ENCODE measurements around the gene SPDYE6. TPM values are rescaled to one million over a fixed set of nuclear protein-coding genes. Genes with fewer than 3 reads are reported as not detected.
"Not testable (repeated sequence)": the region's sequence is repeated elsewhere in the genome, so short reads cannot be mapped to it uniquely, and the experiment has no call there.

Gene SPDYE6
- total and polyA plus RNA-seq, 12 donors, result 0.11 TPM; not detected in 11

- H3K27me3 ChIP-seq; intact Hi-C loops (cut with DNase I); DNase-seq; H3K4me1 ChIP-seq (replicated peaks in 1 of 2); H3K9me3 ChIP-seq (replicated peaks in 1 of 3); H3K36me3 ChIP-seq (replicated peaks in 1 of 2); H3K27ac ChIP-seq; H3K4me3 ChIP-seq: not testable (repeated sequence)
- 72 to 77% (median 74%) methylated on average over 4 of the region's 5 CpGs for WGBS, 4 donors
Measured at GRCh38 chr7:102328863-102329262, 27.4 kb downstream of the SPDYE6 start.

GRCh38 chr7:102327183-102327582, 29.1 kb downstream of the SPDYE6 start:
- H3K36me3 ChIP-seq (replicated peaks in 1 of 2); H3K27ac ChIP-seq; H3K4me3 ChIP-seq; H3K4me1 ChIP-seq (replicated peaks in 1 of 2); DNase-seq; intact Hi-C loops (cut with DNase I); H3K27me3 ChIP-seq; H3K9me3 ChIP-seq (replicated peaks in 1 of 3): not testable (repeated sequence)
- WGBS, 4 donors, result 63 to 75% (median 72%) methylated on average over 6 of the region's 6 CpGs

- no peak for TF ChIP-seq POLR2A (IDR thresholded peaks at IDR 0.05)
- TF ChIP-seq, protein P1, sequence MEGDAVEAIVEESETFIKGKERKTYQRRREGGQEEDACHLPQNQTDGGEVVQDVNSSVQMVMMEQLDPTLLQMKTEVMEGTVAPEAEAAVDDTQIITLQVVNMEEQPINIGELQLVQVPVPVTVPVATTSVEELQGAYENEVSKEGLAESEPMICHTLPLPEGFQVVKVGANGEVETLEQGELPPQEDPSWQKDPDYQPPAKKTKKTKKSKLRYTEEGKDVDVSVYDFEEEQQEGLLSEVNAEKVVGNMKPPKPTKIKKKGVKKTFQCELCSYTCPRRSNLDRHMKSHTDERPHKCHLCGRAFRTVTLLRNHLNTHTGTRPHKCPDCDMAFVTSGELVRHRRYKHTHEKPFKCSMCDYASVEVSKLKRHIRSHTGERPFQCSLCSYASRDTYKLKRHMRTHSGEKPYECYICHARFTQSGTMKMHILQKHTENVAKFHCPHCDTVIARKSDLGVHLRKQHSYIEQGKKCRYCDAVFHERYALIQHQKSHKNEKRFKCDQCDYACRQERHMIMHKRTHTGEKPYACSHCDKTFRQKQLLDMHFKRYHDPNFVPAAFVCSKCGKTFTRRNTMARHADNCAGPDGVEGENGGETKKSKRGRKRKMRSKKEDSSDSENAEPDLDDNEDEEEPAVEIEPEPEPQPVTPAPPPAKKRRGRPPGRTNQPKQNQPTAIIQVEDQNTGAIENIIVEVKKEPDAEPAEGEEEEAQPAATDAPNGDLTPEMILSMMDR (IDR thresholded peaks at IDR 0.05), result no peak
- no peak for DNase-seq
- Histone ChIP-seq H3K36me3 (replicated peaks in 1 of 2) (no peaks in the 10 kb centered on the region), H3K4me1 (replicated peaks in 1 of 2) (no peaks in the 10 kb centered on the region), H3K27ac (no peak overlapping the region), H3K9me3 (replicated peaks in 1 of 3) (no peaks in the 10 kb centered on the region), H3K4me3 (no peak overlapping the region), H3K27me3 (no peaks in the 10 kb centered on the region)
- 84 to 90% (median 87%) methylated on average over 9 to 11 of the region's 11 CpGs for WGBS, 4 donors
- intact Hi-C loops (cut with DNase I), result no loop called here
Measured at GRCh38 chr7:102326157-102326889, 29.9 kb downstream of the SPDYE6 start.

DNA sequence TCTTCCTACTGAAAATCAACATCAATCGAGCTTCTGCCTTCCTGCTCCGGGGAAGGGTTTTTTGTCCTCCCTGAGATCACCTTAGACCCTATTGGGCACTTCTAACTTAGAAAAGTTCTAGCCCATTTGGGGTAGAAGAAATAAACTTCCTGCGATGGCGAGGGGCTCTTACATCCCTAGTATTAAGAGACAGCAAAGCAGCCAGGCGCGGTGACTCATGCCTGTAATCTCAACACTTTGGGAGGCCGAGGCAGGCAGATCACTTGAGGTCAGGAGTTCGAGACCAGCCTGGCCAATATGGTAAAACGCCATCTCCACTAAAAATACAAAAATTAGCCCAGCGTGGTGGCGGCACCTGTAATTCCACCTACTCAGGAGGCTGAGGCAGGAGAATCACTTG, 31.1 kb downstream of the SPDYE6 start:
- H3K9me3 ChIP-seq (replicated peaks in 1 of 3); intact Hi-C loops (cut with DNase I); H3K27ac ChIP-seq; H3K4me1 ChIP-seq (replicated peaks in 1 of 2); DNase-seq; H3K36me3 ChIP-seq (replicated peaks in 1 of 2); H3K4me3 ChIP-seq; H3K27me3 ChIP-seq: not testable (repeated sequence)
- 85 to 92% (median 89%) methylated on average over 11 of the region's 11 CpGs for WGBS, 4 donors

DNA sequence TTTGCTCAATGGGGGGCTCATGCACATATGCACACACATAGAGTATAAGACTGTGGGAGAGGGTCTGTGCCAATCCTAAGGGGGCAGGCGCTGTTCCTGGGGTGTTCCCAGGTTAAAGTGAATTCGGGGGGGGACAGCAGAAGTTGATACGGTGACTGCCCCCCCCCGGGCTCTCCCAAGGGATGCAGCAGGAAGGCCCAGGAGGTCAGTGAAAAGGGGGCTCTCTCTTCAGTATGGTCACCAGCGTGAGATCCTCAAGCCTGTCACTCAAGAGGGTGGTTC, 32.4 kb downstream of the SPDYE6 start:
- 75 to 90% (median 80%) methylated on average over 3 to 5 of the region's 5 CpGs for WGBS, 4 donors
- Histone ChIP-seq H3K27me3 (no peaks in the 10 kb centered on the region), H3K4me1 (replicated peaks in 1 of 2) (peaks cover 0 to 5% of the 10 kb centered on the region in 2 donors), H3K27ac (no peak overlapping the region), H3K4me3 (no peak overlapping the region), H3K9me3 (replicated peaks in 1 of 3) (no peaks in the 10 kb centered on the region), H3K36me3 (replicated peaks in 1 of 2) (no peaks in the 10 kb centered on the region)
- DNase-seq, result no peak
- TF ChIP-seq, protein P1 (IDR thresholded peaks at IDR 0.05), result no peak
- TF ChIP-seq POLR2A (IDR thresholded peaks at IDR 0.05), result no peak
- intact Hi-C loops (cut with DNase I), result no loop called here

DNA sequence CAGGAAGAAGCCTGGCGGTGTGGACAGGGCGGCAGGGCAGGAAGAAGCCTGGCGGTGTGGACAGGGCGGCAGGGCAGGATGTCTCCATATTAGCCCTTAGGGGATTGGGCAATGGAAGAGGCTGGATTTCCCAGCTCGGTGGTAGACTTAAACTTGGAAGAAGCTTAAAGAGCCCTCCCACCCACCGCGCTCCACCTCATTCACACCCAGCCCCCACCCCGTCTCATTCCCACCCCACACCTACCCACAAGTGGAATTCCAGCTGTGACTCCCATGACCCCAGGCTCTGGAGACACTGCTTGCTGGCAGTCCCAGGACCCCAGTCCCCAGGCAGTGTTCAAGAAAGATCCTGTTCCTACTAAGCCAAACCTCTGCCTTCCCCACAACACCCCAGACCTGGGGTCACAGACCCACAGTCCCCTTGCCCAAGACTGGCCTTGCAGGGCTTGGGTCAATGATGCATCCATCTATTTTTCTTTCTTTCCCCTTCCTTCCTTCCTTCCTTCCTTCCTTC, 34.0 kb downstream of the SPDYE6 start:
- Histone ChIP-seq H3K4me3 (no peak overlapping the region), H3K4me1 (replicated peaks in 1 of 2) (peaks cover 0 to 5% of the 10 kb centered on the region in 2 donors), H3K36me3 (replicated peaks in 1 of 2) (no peaks in the 10 kb centered on the region), H3K27me3 (no peaks in the 10 kb centered on the region), H3K27ac (peak overlapping the region in 1 of 5 donors; percentile 34), H3K9me3 (replicated peaks in 1 of 3) (no peaks in the 10 kb centered on the region)
- TF ChIP-seq, protein P1 (IDR thresholded peaks at IDR 0.05), result no peak
- no peak for TF ChIP-seq POLR2A (IDR thresholded peaks at IDR 0.05)
- intact Hi-C loops (cut with DNase I), result no loop called here
- DNase-seq, result no peak
- WGBS, 4 donors, result 64 to 82% (median 77%) methylated on average over 6 to 8 of the region's 8 CpGs

Measured in adrenal gland (tissue), 12 donors.